Measurements from ENCODE around the gene BNC2. TPM values are rescaled to one million over a fixed set of nuclear protein-coding genes. Genes with fewer than 3 reads are reported as not detected.

Gene BNC2
- total RNA-seq, 4 donors from 2014 or later, result 3.8 to 14.9 (median 8.2) TPM

GRCh38 chr9:16864649-16865434 lies 5.6 kb downstream of the BNC2 start:
- H3K27me3 ChIP-seq, result no peaks in the 10 kb centered on the region
- intact Hi-C loops (cut with DNase I), result no loop called here

GRCh38 chr9:16848179-16848578 lies 22.3 kb downstream of the BNC2 start:
- Histone ChIP-seq H3K4me1 (no peaks in the 10 kb centered on the region), H3K4me3 (replicated peaks in 1 of 3) (no peak overlapping the region), H3K9me3 (no peaks in the 10 kb centered on the region), H3K36me3 (no peaks in the 10 kb centered on the region), H3K27me3 (no peaks in the 10 kb centered on the region), H3K27ac (no peak overlapping the region)
- DNase-seq, result no peak
- TF ChIP-seq CTCF (IDR thresholded peaks at IDR 0.05), result no peak
- intact Hi-C loops (cut with DNase I), result no loop called here
- 61 to 62% methylated on average over 3 of the region's 3 CpGs for WGBS, 2 donors

More at GRCh38 chr9:16864649-16865434, 5.6 kb downstream of the BNC2 start:
- Histone ChIP-seq H3K4me1 (no peaks in the 10 kb centered on the region), H3K27ac (no peak overlapping the region), H3K36me3 (no peaks in the 10 kb centered on the region), H3K4me3 (replicated peaks in 1 of 3) (no peak overlapping the region), H3K9me3 (no peaks in the 10 kb centered on the region)
- TF ChIP-seq CTCF (IDR thresholded peaks at IDR 0.05) (no peak), POLR2A (IDR thresholded peaks at IDR 0.05) (no peak)
- 84 to 86% methylated on average over 10 of the region's 10 CpGs for WGBS, 2 donors
- no peak for DNase-seq

DNA sequence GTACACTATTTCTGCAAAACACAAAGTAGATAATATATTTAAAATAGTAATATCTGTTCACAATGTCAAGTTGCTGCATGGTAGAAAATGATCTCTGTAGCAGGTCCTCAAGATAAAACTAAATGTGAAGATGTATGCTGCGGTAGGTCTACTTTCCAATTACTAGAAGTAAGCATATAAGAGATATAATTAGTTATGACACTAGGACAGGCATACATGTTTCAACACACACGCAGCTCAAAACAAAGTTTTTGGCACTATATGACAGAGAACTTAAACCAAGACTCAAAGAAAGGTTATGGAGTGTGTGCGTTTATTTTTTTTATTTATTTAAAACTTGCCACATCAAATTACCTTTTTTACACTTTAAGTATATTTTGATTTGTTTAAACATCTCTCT lies 23.5 kb downstream of the BNC2 start:
- 64 to 65% methylated on average over 3 of the region's 3 CpGs for WGBS, 2 donors
- intact Hi-C loops (cut with DNase I), result no loop called here
- Histone ChIP-seq H3K4me3 (replicated peaks in 1 of 3) (no peak overlapping the region), H3K27ac (no peak overlapping the region), H3K4me1 (no peaks in the 10 kb centered on the region), H3K9me3 (no peaks in the 10 kb centered on the region), H3K27me3 (no peaks in the 10 kb centered on the region), H3K36me3 (no peaks in the 10 kb centered on the region)
- no peak for TF ChIP-seq POLR2A (IDR thresholded peaks at IDR 0.05)
- TF ChIP-seq CTCF (IDR thresholded peaks at IDR 0.05), result no peak
- no peak for DNase-seq

- H3K4me1 ChIP-seq, result no peaks in the 10 kb centered on the region
- no peaks in the 10 kb centered on the region for H3K36me3 ChIP-seq
- intact Hi-C loops (cut with DNase I), result no loop called here
- DNase-seq, result no peak
- no peak overlapping the region for H3K27ac ChIP-seq
- no peaks in the 10 kb centered on the region for H3K27me3 ChIP-seq
- no peaks in the 10 kb centered on the region for H3K9me3 ChIP-seq
- TF ChIP-seq CTCF (IDR thresholded peaks at IDR 0.05), result no peak
- no peak for TF ChIP-seq POLR2A (IDR thresholded peaks at IDR 0.05)
- 91 to 93% methylated on average over 6 of the region's 6 CpGs for WGBS, 2 donors
- no peak overlapping the region for H3K4me3 ChIP-seq (replicated peaks in 1 of 3)
These were observed 24.1 kb downstream of the BNC2 start for GRCh38 chr9:16846367-16846766.

DNA sequence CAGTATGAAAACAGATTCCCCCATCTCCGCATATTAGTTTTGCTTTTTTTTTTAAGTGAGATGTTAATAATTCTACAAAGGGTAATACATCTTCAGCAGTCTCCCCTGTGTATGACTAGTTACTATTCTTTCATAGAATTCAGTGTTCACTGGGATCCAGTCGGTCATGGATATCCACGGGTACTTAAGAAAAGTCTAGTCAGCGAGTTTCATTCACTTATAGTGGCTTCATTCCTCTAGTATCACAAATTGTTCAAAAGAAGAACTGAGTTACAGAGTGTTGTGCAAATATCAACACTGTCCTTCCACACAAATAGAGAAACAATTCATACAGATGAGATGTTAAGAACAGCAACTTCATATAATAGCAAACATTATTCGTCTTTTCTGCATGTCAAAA lies 35.7 kb downstream of the BNC2 start:
- intact Hi-C loops (cut with DNase I), result loop anchor here (10.0 kb wide), 1 partner anchor 100 kb away; no protein-coding TSS in a partner anchor
- H3K9me3 ChIP-seq, result no peaks in the 10 kb centered on the region
- WGBS, 2 donors, result 86 to 89% methylated on average over 5 of the region's 5 CpGs

More for the DNA sequence above, 35.7 kb downstream of the BNC2 start:
- Histone ChIP-seq H3K4me3 (replicated peaks in 1 of 3) (no peak overlapping the region), H3K27me3 (no peaks in the 10 kb centered on the region), H3K36me3 (no peaks in the 10 kb centered on the region), H3K4me1 (no peaks in the 10 kb centered on the region), H3K27ac (no peak overlapping the region)
- no peak for DNase-seq
- TF ChIP-seq POLR2A (IDR thresholded peaks at IDR 0.05) (no peak), CTCF (IDR thresholded peaks at IDR 0.05) (no peak)
